A549 (cell line): ENCODE results near the gene PXK. TPM values are rescaled to one million over a fixed set of nuclear protein-coding genes. Genes with fewer than 3 reads are reported as not detected.

Experiments
- ATAC-seq, 2 experiments: fragments of 200-7000 bp in 1 of 2; fragments of >200 bp in 1 of 2; cut with Nextera tagmentation in 1 of 2; cut with Tn5 transposase in 1 of 2; 3 replicates each; pipeline versions ENCODE4 v1.8.0 to v1.9.1; 2018 to 2020; ENCODE audit warnings: mild to moderate bottlenecking in 1 of 2, moderate library complexity in 1 of 2
- CTCF ChIA-PET: fragments of 300-600 bp; sonication (Branson Sonifier 250); formaldehyde crosslinking; extraction: SDS; loops from one replicate; lab custom pipeline; 2021; ENCODE audit warnings: antibody characterized with exemption, inconsistent platforms; lab: Yijun Ruan, JAX
- POLR2A ChIA-PET: fragments of 350-600 bp; formaldehyde crosslinking; extraction: SDS; loops from one replicate; lab custom pipeline; 2021; ENCODE audit warnings: antibody characterized with exemption, inconsistent platforms; lab: Yijun Ruan, JAX
- DNase-seq, 2 experiments: peaks; one replicate each; pipeline versions ENCODE4 v3.0.0 to v3.0.0-alpha.2; 2011 to 2016; ENCODE audit warnings: low read depth in 1 of 2, low spot score in 1 of 2
- FAIRE-seq: peaks from 2 replicates; lab custom pipeline; 2011; peaks lifted over from hg19 to GRCh38; lab: Jason Lieb, UNC
- H3K27ac ChIP-seq, 2 experiments: fragments of >200 bp; sonication (Bioruptor Twin); formaldehyde crosslinking; 3 replicates each; pipeline ENCODE4 v1.5.1; 2016 to 2017
- H3K4me1 ChIP-seq: fragments of >200 bp; sonication (Bioruptor Twin); formaldehyde crosslinking; 3 replicates; pipeline ENCODE4 v1.6.1; 2016
- H3K4me2 ChIP-seq: fragments of >200 bp; sonication (Bioruptor Twin); formaldehyde crosslinking; 3 replicates; pipeline ENCODE4 v1.6.1; 2016
- H3K4me3 ChIP-seq: fragments of >200 bp; sonication (Bioruptor Twin); formaldehyde crosslinking; 3 replicates; pipeline ENCODE4 v1.5.1; 2016
- H3K9me3 ChIP-seq: fragments of >200 bp; sonication (Bioruptor Twin); formaldehyde crosslinking; 3 replicates; pipeline ENCODE4 v1.6.1; 2016
- BCL3 ChIP-seq: fragments of >200 bp; sonication (Bioruptor Twin); formaldehyde crosslinking; IDR thresholded peaks from 3 replicates; pipeline ENCODE4 v1.6.1; 2016
- BHLHE40 ChIP-seq: IDR thresholded peaks from 2 replicates; pipeline ENCODE4 v1.6.1; 2012; ENCODE audit warnings: low read depth, low read length, inconsistent platforms
- CBX8 ChIP-seq: fragments of 200-600 bp; sonication (generic); IDR thresholded peaks from 2 replicates; pipeline ENCODE4 v1.6.1; 2016
- CHD2 ChIP-seq: fragments of 150-350 bp; IDR thresholded peaks from 2 replicates; pipeline ENCODE4 v1.6.1; 2014; ENCODE audit warnings: low read length; ENCODE audit not compliant: partially characterized antibody
- CTCF ChIP-seq: fragments of >200 bp; sonication (Bioruptor Twin); formaldehyde crosslinking; IDR thresholded peaks from 3 replicates; pipeline ENCODE4 v1.5.1; 2016
- E2F6 ChIP-seq: IDR thresholded peaks from 2 replicates; pipeline ENCODE4 v1.6.1; 2012; ENCODE audit warnings: low read depth, borderline replicate concordance
- EHMT2 ChIP-seq: fragments of 200-600 bp; sonication (generic); IDR thresholded peaks from 2 replicates; pipeline ENCODE4 v1.6.1; 2016; ENCODE audit warnings: antibody characterized with exemption, low read depth, mild to moderate bottlenecking, moderate library complexity
- ELK1 ChIP-seq: fragments of 150-350 bp; IDR thresholded peaks from 2 replicates; pipeline ENCODE4 v1.6.1; 2014; ENCODE audit warnings: low read depth, mild to moderate bottlenecking, low read length
- EP300 ChIP-seq, 2 experiments: fragments of >200 bp; sonication (Bioruptor Twin); formaldehyde crosslinking; IDR thresholded peaks; 2 replicates in 1 of 2; 3 replicates in 1 of 2; pipeline ENCODE4 v1.6.1; 2016 to 2017
- FOSB ChIP-seq: fragments of 250-450 bp; sonication (Bioruptor Pico); IDR thresholded peaks from 2 replicates; pipeline ENCODE4 v1.5.0; 2020; ENCODE audit warnings: mild to moderate bottlenecking, moderate library complexity
- HDAC2 ChIP-seq: fragments of 200-600 bp; sonication (generic); IDR thresholded peaks from 2 replicates; pipeline ENCODE4 v1.6.1; 2016
- HMGXB4 ChIP-seq: fragments of 250-450 bp; sonication (Bioruptor Pico); IDR thresholded peaks from 2 replicates; pipeline ENCODE4 v1.5.0; 2021; ENCODE audit warnings: mild to moderate bottlenecking, moderate library complexity, borderline replicate concordance
- HOXB13 ChIP-seq: fragments of 250-450 bp; sonication (Bioruptor Pico); IDR thresholded peaks from 2 replicates; pipeline ENCODE4 v1.5.0; 2020; ENCODE audit warnings: low read depth, mild to moderate bottlenecking, moderate library complexity
- HOXB5 ChIP-seq: fragments of 250-450 bp; sonication (Bioruptor Pico); IDR thresholded peaks from 2 replicates; pipeline ENCODE4 v1.5.0; 2020; ENCODE audit warnings: mild to moderate bottlenecking, moderate library complexity
- JUN ChIP-seq, 2 experiments: fragments of >200 bp; sonication (Bioruptor Twin); formaldehyde crosslinking; IDR thresholded peaks; 2 replicates in 1 of 2; 3 replicates in 1 of 2; pipeline ENCODE4 v1.6.1; 2016 to 2017
- JUNB ChIP-seq: fragments of >200 bp; sonication (Bioruptor Twin); formaldehyde crosslinking; IDR thresholded peaks from 2 replicates; pipeline ENCODE4 v1.6.1; 2016
- MAX ChIP-seq: IDR thresholded peaks from 2 replicates; pipeline ENCODE4 v1.6.1; 2012
- MAZ ChIP-seq: fragments of 150-350 bp; IDR thresholded peaks from 2 replicates; pipeline ENCODE4 v1.6.1; 2014; ENCODE audit warnings: antibody characterized with exemption, low read depth, low read length, borderline replicate concordance
- NFE2L2 ChIP-seq: fragments of 150-350 bp; conservative IDR thresholded peaks from 2 replicates; pipeline ENCODE4 v1.6.1; 2014; ENCODE audit warnings: low read length
- PBX3 ChIP-seq: IDR thresholded peaks from 2 replicates; pipeline ENCODE4 v1.6.1; 2012
- POLR2A ChIP-seq: IDR thresholded peaks from 2 replicates; pipeline ENCODE4 v1.6.1; 2012; ENCODE audit warnings: mild to moderate bottlenecking, low read length
- POLR2AphosphoS2 ChIP-seq: conservative IDR thresholded peaks from 2 replicates; pipeline ENCODE4 v1.6.1; 2012; ENCODE audit warnings: low read length, improper control_type of control experiment, inconsistent platforms
- RAD21 ChIP-seq, 2 experiments: fragments of >200 bp in 1 of 2; sonication (Bioruptor Twin) in 1 of 2; formaldehyde crosslinking in 1 of 2; IDR thresholded peaks in 1 of 2; conservative IDR thresholded peaks in 1 of 2; 2 replicates in 1 of 2; 3 replicates in 1 of 2; pipeline ENCODE4 v1.6.1; 2012 to 2018; ENCODE audit warnings: inconsistent platforms in 1 of 2
- RCOR1 ChIP-seq: fragments of 150-350 bp; IDR thresholded peaks from 2 replicates; pipeline ENCODE4 v1.6.1; 2014; ENCODE audit warnings: antibody characterized with exemption, low read length, low read depth
- RNF2 ChIP-seq: fragments of 200-600 bp; sonication (generic); IDR thresholded peaks from 2 replicates; pipeline ENCODE4 v1.6.1; 2016; ENCODE audit warnings: low read depth, mild to moderate bottlenecking, antibody characterized with exemption, moderate library complexity, borderline replicate concordance
- SMC3 ChIP-seq: fragments of >200 bp; sonication (Bioruptor Twin); formaldehyde crosslinking; IDR thresholded peaks from 3 replicates; pipeline ENCODE4 v1.6.1; 2018; ENCODE audit warnings: inconsistent platforms
- SREBF2 ChIP-seq: fragments of 450-650 bp; IDR thresholded peaks from 2 replicates; pipeline ENCODE4 v1.6.1; 2014; ENCODE audit warnings: mild to moderate bottlenecking, moderate library complexity
- ZFP36 ChIP-seq: fragments of 450-650 bp; IDR thresholded peaks from 2 replicates; pipeline ENCODE4 v1.6.1; 2014; ENCODE audit warnings: borderline replicate concordance; ENCODE audit not compliant: partially characterized antibody
- ZSCAN20 ChIP-seq: fragments of 250-450 bp; sonication (Bioruptor Pico); IDR thresholded peaks from 2 replicates; pipeline ENCODE4 v1.8.0; 2022; ENCODE audit warnings: mild to moderate bottlenecking, moderate library complexity
- WGBS: methylation state at CpG from one replicate; pipeline ENCODE4 v1.1.6; 2017; ENCODE audit errors: missing lambda C conversion rate; 5-methylcytosine and 5-hydroxymethylcytosine counted together
- polyA plus RNA-seq, 4 experiments: library from polyadenylated mRNA; depleted of rRNA in 3 of 4; stranded (reverse); fragments of >200 nt; fragmentation: RNase III in 1 of 4; extraction: RNeasy Plus Mini Kit Qiagen cat#74134 plus additional on column Dnase treatment in 1 of 4; gene quantifications; 2 replicates in 3 of 4; 3 replicates in 1 of 4; pipeline ENCODE4 v1.2.3, GENCODE V29; 2011 to 2017

Gene PXK
- polyA plus RNA-seq, 2 of the 4 experiments (the other 2 are of a cell fraction), result 4.4 to 10.5 TPM

GRCh38 chr3:58351920-58352319 is 19.2 kb downstream of the PXK start:
- 97% methylated on average over 3 of the region's 3 CpGs for WGBS

GRCh38 chr3:58352626-58353025 is 19.9 kb downstream of the PXK start:
- Histone ChIP-seq H3K4me2 (no peak overlapping the region), H3K9me3 (no peaks in the 10 kb centered on the region), H3K4me3 (no peak overlapping the region), H3K4me1 (no peaks in the 10 kb centered on the region), H3K27ac (no peak overlapping the region)
- CTCF ChIA-PET, result interaction anchor here (1.6 kb wide), 1 partner anchor 47 kb away, joined by 4 read pairs; no protein-coding TSS in a partner anchor
- no peak for ATAC-seq
- DNase-seq, result no peak
- POLR2A ChIA-PET, result no interaction called here
- FAIRE-seq, result no peak
- no peak for TF ChIP-seq MAX
- TF ChIP-seq PBX3, result no peak
- TF ChIP-seq HOXB13 (CRISPR knock-in tag), result no peak
- TF ChIP-seq BHLHE40, result no peak
- TF ChIP-seq HMGXB4 (CRISPR knock-in tag), result no peak
- no peak for TF ChIP-seq E2F6
- TF ChIP-seq FOSB (CRISPR knock-in tag), result no peak
- no peak for TF ChIP-seq SREBF2
- TF ChIP-seq RNF2, result no peak
- no peak for TF ChIP-seq MAZ
- no peak for TF ChIP-seq JUNB
- no peak for TF ChIP-seq HOXB5
- TF ChIP-seq CTCF, result no peak
- TF ChIP-seq SMC3, result no peak
- no peak for TF ChIP-seq ZSCAN20
- no peak for TF ChIP-seq RCOR1
- no peak for TF ChIP-seq POLR2AphosphoS2
- TF ChIP-seq HDAC2, result no peak
- TF ChIP-seq BCL3, result no peak
- 93% methylated on average over 6 of the region's 6 CpGs for WGBS

More at GRCh38 chr3:58351920-58352319, 19.2 kb downstream of the PXK start:
- ChIA-PET POLR2A (no interaction called here), CTCF (interaction anchor here (1.6 kb wide), 1 partner anchor 48 kb away, joined by 4 read pairs; no protein-coding TSS in a partner anchor)
- Histone ChIP-seq H3K27ac (no peak overlapping the region), H3K4me2 (no peak overlapping the region), H3K4me3 (no peak overlapping the region), H3K4me1 (no peaks in the 10 kb centered on the region), H3K9me3 (no peaks in the 10 kb centered on the region)
- FAIRE-seq, result no peak
- ATAC-seq, result no peak
- no peak for DNase-seq
- TF ChIP-seq RAD21 (conservative IDR thresholded peaks at IDR 0.05 in 1 of 2, IDR thresholded peaks at IDR 0.05 in 1 of 2), result no peak
- no peak for TF ChIP-seq ELK1
- TF ChIP-seq SMC3, result no peak
- TF ChIP-seq CHD2, result no peak
- TF ChIP-seq ZFP36, result no peak
- TF ChIP-seq EP300 (IDR thresholded peaks at IDR 0.05), result no peak
- no peak for TF ChIP-seq POLR2AphosphoS2
- TF ChIP-seq CBX8, result no peak
- no peak for TF ChIP-seq BHLHE40
- TF ChIP-seq NFE2L2, result no peak
- no peak for TF ChIP-seq PBX3
- TF ChIP-seq EHMT2, result no peak
- TF ChIP-seq POLR2A, result no peak
- TF ChIP-seq JUN (IDR thresholded peaks at IDR 0.05), result no peak
